GM19351 (cell line): Measurements from ENCODE around the gene CFAP70.
A peak's percentile ranks its signal among the peaks of the same experiment; 100 is the strongest.
"Not testable (repeated sequence)": the region's sequence is repeated elsewhere in the genome, so short reads cannot be mapped to it uniquely, and the experiment has no call there.

Experiments used
- ATAC-seq: cut with Tn5 transposase; IDR thresholded peaks from one replicate; pipeline ENCODE4 v1.9.1; 2021; ENCODE audit warnings: mild to moderate bottlenecking, moderate library complexity; ENCODE audit not compliant: unreplicated experiment

The CFAP70 gene

DNA sequence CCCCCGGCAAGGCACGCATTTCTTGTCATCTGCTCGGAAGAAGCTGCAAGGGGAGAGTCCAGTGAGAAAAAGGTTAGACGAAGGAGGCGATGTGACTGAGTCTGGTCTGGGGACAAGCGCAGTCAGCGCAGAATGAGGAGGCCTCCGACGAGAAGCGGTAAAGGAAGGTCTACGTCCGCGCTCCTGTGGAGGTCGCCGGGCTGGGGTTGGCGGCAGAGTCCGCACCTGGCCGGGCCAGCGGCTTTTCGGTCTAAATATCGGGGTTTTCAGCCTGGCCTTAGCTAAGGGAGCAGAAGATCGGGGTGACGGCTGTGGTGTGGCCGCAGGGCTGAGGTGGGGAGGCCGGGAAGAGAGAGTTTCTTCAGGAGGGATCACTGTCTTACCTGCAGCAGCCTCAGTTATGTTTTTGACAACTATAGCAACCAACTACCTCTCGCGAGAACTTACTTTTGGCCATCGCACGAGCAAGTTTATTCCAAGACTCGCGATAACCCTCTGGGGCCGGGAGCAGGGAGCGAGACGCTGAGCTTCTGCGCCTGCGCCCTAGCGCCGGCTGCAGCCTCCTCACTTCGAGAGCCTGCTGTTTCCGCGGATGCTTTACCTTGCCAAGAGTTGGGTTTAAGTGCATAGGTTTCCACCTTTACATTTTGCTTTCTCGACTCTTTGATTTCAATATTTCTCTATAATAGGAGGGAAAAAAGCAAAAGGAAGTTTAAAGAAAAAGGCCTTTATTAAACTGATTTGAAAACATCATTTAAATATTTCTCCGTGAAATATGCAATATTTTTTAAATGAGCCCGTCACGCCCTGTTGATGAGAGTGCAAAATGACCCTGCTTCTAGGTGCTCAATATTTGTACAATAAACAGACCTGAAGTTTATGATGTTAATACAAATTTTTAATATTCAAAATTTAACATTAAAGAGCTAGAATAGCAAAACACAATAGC, at the start of gene CFAP70:
CFAP70 (minus strand) TSS at position 534 of the 949 bp plus-strand sequence. CDS start 4,068 bp downstream, outside the sequence.
- ATAC-seq: peak; percentile 84

DNA sequence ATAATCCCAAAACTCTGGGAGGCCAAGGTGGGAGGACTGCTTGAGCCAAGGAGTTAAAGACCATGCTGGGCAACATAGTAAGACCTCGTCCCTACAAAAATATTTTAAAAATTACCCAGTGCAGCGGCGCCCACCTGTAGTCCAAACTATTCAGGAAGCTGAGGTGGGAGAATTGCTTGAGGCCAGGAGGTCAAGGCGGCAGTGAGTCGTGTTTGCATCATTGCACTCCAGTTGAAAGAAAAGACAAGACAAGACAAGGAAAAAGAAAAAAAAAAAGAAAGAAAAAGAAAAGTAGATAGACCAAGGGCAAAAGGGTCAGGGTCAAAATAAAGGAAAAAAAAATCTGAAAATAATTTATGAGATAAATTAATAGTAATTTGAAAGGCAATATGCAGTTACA, 49.4 kb upstream of the CFAP70 start:
- no peak for ATAC-seq

DNA sequence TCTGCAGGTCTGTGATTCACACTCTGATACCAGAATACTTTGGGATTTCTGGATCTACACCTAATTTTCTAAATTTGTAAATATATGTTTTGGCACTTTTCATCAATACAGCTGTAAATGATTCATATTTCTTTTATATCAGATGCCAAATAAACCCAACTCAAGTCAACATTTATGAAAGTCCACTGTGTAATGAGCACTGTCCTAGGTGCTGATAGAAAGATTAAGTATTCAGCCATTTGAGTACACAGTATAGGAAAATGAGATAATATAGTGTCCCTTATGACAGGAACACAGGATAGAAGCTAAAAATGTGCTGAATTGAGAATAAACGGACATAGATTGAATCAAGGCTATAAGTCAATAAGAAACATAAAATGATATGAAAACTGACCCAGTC, 48.8 kb upstream of the CFAP70 start:
- ATAC-seq: no peak

GRCh38 chr10:73406846-73407245, 48.2 kb upstream of the CFAP70 start:
- no peak for ATAC-seq

- ATAC-seq: no peak
These were observed 46.9 kb upstream of the CFAP70 start for GRCh38 chr10:73405556-73405955.

- no peak for ATAC-seq
These were observed 46.0 kb upstream of the CFAP70 start for GRCh38 chr10:73404690-73405089.

GRCh38 chr10:73401636-73402035, 43.0 kb upstream of the CFAP70 start:
- no peak for ATAC-seq

DNA sequence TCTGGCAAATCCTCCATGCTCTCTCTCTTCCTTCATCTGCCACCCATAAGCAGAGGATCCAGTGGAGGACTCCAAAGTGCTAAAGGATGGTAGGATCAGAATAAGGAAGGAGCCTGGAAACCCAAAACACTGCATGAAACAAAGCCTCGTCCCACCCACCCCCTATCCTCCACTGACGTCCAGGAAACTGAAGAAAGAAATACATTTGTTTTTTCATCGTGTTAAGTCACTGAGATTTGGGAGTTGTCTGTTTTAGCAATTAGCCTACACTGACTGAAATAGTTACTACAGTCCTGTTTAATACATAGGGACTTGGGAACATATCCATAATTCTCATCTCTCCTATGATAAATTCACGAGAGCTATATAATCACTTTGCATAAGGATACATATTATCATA, 40.4 kb upstream of the CFAP70 start:
- no peak for ATAC-seq

DNA sequence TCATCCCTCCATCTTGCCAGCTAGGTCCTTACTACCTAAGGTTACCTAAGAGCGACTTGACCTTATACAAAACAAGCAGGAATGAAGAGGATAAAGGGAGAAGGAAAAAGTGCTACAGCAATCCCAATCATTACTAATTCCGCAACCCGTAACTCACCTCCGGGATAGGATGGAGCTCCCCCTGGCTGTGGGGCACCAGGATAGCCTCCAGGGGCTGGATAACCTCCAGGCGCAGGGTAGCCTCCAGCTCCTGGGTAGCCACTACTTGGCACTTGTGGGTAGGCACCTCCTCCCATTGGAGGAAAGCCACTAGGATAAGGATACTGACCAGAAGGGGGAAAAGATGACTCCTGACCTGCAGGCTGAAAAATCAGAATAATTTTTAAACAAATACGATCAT, 39.4 kb upstream of the CFAP70 start:
- ATAC-seq: no peak

DNA sequence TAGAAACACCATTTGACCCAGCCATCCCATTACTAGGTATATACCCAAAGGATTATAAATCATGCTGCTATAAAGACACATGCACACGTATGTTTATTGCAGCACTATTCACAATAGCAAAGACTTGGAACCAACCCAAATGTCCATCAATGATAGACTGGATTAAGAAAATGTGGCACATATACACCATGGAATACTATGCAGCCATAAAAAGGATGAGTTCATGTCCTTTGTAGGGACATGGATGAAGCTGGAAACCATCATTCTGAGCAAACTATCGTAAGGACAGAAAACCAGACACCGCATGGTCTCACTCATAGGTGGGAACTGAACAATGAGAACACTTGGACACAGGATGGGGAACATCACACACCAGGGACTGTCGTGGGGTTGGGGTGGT, 35.7 kb upstream of the CFAP70 start:
- ATAC-seq: not testable (repeated sequence)

GRCh38 chr10:73388228-73388627, 29.6 kb upstream of the CFAP70 start:
- no peak for ATAC-seq

DNA sequence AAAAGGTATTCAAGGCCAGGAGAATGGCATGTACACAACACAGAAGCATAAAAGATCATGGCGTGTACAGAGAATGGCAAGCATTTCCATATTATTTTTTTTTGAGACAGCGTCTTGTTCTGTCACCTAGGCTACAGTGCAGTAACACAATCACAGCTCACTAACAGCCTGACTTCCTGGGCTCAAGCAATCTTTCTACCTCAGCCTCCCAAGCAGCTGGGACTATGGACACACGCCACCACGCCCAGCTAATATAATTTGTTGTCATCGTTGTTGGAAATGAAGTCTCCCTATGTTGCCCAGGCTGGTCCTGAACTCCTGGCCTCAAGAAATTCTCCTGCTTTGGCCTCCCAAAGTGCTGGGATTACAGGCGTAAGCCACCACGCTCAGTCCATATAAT, 27.9 kb upstream of the CFAP70 start:
- ATAC-seq: no peak

GRCh38 chr10:73379064-73379748, 20.5 kb upstream of the CFAP70 start:
- ATAC-seq: no peak

- no peak for ATAC-seq
These were observed 18.0 kb upstream of the CFAP70 start for GRCh38 chr10:73376679-73377078.

DNA sequence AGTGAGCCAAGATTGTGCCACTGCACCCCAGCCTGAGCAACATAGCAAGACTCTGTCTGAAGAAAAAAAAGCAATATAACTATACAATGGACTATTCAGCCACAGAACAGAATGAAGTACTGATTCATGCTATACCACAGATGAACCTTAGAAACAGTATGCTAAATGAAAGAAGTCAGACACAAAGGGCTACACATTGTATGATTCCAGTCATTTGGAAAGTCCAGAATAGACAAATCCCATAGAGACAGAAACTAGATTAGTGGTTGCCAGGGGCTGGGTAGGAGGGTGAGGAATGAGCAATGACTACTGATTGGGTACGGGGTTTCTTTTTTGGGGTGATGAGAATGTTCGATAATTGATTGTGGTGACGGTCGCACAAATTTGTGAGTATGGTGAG, 9.6 kb upstream of the CFAP70 start:
- no peak for ATAC-seq

DNA sequence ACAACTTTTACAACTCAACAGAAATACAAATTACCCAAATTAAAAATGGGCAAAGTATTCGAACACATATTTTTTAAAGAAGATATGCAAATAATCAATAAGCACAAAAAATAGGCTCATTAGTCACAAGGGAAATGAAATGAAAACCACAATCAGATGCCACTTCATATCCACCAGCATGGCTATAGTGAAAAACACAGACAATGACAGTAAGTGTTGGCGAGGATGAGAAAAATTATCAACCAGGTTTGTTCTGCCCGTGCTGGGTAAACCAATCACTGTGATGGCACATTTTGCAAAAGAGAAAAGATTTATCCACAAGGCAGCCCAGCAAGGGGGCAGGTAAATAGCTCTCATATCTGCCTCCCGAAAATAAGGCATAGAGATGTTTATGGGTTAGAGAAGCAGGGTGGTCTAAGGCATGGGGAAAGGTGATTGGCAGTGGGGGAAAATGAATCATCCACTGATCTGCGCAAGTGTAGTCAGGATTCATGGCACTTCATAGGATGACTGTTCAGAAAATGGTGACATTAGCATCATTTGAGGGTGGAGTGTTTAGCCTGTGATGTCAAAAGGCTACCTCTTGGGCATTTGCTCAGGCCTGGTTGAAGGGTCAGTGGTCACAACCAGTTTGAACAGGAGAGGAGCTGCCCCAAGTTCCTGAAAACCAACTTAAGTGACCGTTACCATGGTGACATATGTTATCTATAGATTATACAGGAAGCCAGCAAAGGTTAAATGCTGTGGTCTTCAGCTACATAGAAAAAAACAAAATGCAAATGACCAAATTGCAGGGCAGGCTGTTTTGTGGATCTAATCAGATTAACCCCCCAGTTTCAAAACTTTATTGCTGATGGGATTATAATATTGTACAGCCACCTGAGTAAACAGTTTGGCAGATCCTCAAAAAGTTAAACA, 8.0 kb upstream of the CFAP70 start:
- ATAC-seq: no peak

DNA sequence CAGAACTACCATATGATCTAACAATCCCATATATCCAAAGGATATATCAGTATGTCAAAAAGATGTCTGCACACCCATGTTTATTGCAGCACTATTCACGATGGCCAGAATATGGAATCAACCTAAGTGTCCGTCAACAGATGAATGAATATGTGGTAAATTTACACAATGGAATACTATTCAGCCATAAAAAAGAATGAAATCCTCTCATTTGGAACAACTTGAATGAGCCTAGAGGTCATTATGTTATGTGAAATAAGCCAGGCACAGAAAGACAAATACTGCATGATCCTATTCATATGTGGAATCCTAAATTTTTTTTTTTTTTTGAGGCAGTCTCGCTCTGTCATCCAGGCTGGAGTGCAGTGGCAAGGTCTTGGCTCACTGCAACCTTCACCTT, 6.3 kb upstream of the CFAP70 start:
- no peak for ATAC-seq

DNA sequence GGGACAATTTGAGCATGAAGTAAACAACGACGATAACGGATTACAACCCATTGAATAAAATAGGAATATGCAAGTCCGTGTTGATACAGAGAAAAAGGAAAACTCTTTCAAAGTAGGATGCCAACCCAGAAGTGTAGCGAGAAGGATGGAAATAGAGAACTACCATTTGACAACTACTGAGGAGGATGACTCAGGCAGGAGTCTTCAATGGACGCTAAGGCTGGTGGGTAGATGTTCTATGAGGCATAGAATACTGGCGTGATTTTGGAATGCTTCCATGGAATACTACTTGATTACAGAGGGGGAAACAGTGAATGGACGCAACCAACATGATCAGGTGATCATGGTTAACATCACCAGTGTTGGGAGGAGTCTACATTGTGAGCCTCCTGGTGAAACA, 828 bp upstream of the CFAP70 start:
- no peak for ATAC-seq

DNA sequence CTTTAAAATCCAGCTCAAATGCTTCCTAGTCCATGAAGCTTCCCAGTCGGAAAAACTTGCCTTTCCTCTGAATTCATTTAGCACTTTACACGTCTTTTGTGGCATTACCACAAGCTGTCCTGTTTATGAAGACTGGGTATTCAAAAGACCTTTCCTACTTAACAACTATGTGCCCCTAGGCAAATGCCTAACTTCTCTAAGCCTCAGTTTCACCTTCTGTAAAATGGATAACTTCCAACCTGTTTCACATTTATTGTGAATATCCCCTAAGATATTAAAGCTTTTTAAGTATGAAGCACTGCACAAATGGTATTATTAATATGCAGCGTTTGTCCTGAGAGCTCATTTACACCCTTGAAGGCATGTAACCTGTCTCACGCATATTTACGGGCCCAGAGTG, 843 bp downstream of the CFAP70 start:
- no peak for ATAC-seq

DNA sequence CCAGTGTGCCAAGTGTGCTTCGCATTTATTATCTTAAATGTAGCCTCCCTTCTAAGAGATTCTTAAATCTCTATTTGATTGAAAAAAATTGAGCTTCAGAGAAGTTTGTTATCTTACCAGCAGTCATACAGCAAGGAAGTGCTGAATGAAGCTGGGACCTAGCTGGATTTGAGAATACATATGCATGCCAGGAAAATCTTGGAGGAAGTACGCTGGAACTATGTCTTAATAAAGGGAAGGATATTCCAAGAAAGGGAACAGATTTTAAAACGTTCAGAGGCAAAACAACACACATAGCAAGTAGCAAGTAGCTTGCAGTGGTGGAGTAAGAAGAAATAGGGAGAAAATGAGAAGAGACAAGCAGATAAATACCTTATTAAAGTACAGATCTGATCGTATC, 1.5 kb downstream of the CFAP70 start:
- ATAC-seq: no peak

DNA sequence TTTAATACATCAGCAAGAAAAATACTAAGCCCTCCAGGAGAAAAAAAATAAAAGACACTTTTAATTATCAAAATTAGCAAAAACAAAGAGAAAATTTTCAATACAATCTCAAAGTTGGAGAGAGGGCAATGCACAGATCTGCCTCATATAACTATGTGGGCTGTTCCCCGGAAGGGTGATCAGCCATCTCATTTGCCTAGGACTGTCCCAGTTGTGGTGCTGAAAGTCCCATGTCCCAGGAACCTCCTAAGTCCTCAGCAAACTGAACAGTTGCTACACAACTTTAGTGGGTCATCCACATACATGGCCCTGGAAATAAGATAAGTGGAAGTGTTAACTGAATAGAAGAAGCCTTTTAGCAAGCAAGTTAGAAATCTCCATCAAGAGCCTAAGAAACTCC, 14.4 kb downstream of the CFAP70 start:
- ATAC-seq: no peak
